NCI-H460 (cell line): ENCODE results near the gene OGFR. TPM values are rescaled to one million over a fixed set of nuclear protein-coding genes. Genes with fewer than 3 reads are reported as not detected.

Source experiments
- DNase-seq: peaks from one replicate; pipeline ENCODE4 v3.0.0-alpha.2; 2016; ENCODE audit warnings: low read depth; ENCODE audit errors: extremely low read depth
- total RNA-seq: library from RNA; depleted of rRNA; stranded (reverse); fragments of >200 nt; shearing (Covaris generic); gene quantifications from 2 replicates; pipeline ENCODE4 v1.2.3, GENCODE V29; 2014

OGFR gene
- total RNA-seq, 1 experiment from 2014 or later = 32.6 TPM

DNA sequence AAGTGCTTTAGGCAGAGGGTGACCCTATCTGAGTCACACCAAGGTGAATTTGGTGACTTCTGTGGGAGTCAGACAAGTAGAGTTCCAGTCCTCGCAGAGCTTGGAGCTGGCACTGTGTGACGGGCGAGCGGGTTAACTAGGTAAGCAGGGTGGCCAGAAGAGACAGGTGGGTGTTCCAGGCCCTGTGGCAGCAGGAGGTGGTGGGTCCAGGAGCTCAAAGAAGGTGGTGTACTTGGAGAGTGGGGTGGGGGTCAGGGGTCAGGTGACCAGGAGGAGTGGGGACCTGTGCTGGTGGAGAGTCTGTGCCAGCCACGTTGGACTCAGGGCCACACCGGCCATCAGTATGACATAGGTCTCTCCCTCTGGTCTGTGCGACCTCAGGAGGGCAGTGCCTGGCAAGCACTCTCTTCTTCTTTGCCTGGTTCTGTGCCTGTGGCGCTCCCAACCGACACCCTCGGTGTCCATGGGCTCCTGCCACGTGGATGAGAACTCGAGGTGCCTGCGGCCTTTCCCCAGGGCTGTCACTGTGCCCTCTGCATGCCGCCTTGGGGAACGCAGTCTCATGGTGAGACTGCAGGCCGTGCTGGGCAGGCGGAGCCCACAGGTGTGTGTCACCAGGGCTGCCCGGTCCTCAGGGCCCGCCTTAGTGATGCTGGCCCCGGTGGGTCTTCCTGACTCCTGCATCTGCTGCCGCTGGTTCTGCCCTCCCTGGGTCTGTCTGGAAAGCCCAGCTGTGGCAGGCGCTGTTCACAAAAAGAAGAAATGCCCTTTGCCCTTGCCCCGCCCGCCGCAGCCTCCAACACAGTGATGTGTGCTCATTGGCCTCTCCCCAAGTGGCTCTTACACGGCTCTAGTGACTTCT is 6.7 kb upstream of the OGFR start:
- DNase-seq = no peak

DNA sequence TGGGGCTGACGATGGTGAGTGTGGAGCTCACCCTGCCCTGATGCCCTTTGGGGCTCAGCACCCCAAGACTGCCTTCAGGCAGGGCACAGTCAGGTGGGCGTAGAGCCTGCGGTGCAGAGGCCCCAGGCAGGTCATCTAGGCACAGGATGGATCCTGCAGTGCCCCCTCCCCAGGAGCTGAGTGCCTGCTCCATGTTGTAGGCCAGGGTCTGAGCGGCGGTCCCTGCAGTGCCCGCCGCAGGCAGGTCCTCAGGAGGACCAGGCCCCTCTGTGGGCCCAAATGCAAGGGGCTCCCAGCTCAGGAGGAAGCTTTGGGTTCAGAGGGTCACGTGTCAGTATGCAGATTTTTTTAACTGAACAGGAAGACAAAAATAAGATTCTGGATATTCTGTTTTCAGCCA is 5.6 kb upstream of the OGFR start:
- no peak for DNase-seq

DNA sequence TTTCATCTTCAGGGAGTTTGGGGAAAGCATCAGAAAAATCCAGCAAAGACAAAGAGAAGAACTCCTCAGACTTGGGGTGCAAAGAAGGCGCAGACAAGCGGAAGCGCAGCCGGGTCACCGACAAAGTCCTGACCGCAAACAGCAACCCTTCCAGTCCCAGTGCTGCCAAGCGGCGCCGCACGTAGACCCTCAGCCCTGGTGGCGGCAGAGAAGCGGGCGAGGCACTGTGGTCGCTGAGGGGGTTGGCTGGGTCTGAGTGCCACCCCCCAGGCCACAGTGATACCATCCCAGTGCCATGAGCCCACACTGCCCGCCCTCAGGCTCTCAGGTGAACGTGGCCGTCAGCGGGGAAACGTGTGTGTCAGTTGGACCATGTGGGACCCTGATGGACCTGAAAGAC is 5.2 kb upstream of the OGFR start:
- no peak for DNase-seq

DNA sequence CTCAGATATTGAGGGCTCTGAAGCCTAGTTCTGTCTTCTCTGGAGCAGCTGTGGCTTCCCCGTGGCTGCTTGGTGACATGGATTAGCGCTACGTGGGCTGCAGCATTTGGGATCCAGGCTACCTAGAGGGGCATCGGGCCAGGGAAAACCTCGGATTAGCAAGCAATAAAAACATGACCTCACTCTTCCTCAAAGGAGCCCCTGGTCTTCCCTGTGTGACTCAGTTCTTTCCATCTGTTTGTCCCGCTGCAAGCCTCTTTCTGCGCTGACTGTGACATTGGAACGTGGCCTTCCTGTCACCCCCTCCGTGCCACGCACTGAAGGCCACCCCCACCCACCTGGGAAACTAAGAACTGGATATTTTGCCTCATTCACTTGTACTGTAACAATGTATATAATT is 4.8 kb upstream of the OGFR start:
- no peak for DNase-seq

DNA sequence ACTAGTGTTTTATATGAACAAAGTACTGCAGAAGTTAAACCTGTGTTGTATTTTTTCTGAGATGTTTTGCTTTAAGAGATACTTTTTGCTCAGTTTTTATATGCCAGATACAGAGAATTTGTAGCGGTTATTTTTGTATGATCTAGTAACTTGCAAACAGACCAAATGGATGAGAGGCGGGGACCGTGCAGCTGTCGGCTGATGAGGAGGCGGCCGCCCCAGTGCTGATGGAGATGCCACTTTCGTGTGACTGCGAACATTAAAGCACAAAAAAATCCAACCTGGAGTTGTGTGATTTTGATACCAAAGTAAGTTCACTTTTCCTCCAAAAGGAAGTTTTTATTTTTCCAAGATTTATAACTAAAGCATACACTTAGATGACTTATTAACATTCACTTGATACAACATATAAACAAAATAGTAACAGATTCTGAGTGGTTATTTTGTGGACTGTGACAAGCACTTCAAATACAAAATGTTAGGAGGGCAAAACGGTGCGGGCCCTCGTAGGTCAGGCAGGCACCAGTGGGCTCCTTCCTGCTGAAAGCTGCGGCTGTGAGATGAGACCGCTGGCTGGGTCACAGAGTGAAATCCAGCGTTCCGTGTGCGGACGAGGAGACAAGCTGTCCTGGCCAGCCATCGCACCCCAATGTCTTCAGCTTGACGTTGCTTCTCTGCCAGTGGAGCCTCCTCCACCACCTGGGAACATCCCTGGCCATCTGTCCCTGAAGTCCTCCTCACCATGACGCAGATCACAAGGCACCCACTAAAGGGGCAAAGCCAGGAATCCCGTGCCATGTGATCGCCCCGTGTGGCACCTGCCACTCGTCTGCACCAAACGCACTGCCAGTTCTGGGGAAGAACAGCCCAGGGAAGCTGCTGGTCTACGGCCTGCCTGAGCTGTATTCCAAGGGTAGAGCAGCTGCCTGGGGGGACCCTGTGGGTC is 4.0 kb upstream of the OGFR start:
- DNase-seq = no peak

DNA sequence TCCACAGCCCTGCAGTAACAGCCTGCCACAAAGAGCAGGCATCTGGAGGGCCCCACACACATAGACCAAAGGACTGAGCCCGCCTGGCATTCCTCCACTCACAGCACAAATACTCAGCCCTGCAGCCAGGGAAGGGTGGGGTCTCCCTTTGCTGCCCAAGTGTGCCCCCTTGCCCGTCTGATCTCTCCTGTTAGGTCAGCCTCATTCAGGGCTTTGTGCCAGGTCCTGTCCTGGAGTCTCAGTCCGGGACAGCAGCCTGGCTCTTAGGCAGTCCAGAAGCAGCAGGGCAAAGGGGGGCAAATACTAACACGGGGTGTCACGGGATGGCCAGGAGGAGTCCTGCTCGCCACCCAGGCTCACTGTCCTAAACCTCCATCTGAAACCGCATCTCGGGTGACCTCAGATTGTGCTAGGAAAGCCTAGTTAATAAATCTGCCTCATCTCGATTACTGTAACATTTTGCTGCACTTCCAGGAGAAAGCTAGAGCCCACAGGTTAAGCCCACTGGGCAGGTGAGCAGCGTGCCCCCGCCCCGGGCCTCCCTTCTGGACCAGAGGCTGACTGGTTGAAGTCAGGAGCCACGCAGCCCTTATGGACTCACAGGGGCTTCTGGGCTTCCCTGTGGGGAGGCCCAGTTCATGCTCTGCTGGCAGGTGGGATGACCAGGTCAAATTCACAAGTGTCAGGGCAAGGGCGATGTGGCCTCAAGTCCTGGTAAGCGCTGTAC is 3.2 kb upstream of the OGFR start:
- DNase-seq = no peak

DNA sequence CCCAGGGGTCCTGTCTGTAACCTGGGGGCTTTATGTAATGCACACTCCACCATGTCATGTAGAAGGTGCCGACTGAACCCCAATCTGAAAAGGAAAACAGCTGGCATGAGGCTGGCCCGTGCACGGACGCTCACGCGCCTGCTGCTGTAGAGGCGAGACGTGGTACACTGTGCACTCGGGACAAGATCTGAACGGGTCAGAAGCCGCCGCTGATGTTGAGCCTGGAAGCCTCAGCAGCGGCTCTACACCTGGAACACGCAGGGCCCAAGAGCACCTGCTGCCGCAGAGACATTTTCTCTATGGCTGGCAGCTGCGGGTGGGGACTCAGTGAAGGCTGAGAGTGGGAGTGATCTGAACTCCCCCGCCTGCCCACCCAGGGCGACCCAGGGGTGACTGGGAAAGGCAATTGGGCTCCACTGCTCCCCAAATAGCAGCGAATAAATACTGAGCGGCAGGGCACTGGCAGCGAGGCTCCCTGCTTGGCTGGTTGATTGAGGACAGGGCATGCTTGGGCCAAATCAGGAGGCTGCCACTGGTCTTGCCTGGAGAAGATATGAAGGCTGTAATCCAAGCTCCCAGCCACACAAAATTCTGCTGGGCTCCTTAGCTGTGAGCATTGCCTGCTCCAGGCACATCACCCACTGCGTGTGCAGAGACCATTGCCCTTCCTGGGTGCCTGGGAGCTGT is 2.5 kb upstream of the OGFR start:
- no peak for DNase-seq

DNA sequence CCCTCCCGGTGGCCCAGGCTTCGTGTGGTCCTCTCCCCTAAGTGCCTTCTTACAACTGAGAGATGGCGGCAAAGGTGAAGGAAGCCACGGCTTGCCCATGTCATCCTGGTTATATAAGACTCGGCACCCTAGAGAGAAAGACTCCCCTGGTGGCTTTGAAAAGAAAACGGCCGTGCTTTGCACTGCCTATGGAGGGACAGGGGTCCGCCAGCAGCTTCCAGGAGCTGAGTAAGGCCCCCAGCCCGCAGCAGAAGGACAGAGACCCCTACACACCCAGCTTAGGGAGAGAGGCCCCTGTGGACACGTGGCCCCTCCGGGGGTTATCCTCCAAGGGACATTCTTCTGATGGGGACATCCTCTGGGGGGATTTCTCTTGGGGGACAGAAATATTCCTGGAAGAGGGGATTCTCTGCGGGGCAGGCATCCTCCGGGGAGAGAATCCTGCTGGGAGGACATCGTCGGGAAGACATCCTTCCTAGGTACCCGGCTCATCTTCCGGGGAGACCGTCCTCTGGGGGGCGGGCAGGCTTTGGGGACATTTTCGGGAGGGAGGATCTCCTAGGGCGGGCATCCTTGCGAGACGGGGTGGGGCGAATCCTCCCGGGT is 511 bp upstream of the OGFR start:
- no peak for DNase-seq

DNA sequence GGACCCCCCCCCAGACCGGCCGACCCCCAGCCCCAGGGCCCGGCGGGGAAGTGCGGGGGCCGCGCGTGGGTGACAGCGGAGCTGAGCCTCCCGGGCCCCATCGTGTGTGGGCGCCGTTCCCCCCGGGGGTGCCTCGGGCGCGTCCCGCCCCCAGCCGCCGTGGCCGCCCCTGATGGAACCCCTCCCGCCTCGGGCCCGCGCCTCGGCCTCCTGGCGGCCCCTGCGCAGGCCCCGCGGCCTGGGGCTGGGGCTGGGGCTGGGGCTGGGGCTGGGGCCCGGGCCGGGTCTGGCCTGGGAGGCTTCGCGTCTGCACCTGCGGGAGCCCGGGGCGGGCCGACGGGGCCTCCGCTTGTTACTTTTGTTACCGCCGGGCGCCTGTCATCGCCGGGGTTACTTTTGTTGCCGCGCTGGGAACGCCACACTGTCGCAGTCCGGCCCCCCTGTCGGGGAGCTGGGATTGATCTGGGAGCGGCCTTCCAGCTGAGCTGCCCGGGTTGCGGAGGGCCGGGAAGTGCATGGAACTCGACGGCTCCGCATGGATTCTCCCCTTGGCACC is 598 bp downstream of the OGFR start:
- DNase-seq = no peak

DNA sequence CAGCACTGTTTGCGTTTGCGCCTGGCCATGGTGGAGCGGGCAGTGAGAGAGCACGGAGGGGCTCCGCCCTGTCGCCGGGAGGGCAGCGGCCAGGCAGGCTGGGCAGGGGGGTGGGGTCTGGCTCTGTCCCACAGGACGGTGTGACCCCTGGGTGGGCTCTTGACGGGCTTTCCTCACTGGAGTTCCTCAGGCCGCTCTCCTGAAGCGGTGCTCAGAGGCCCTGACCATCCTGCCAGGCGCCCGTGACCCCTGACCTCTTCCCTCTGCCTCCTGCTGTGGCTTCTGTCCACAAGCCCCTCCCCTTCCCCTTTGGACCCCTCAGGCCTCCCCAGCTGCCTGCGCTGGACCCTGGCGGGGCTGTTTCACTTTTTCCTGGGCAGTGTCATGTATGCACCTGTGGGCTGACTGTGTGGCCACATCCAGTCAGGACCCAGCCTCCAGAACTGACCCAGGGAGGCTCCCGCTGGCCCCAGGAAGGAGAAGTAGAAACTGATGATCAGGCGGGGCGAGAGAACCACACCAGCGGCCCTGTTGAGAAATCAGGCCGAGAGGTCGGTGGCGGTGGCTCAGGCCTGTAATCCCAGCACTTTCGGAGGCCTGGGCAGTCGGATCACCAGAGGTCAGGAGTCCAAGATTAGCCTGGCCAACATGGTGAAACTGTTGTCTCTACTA is 1.2 kb downstream of the OGFR start:
- no peak for DNase-seq

DNA sequence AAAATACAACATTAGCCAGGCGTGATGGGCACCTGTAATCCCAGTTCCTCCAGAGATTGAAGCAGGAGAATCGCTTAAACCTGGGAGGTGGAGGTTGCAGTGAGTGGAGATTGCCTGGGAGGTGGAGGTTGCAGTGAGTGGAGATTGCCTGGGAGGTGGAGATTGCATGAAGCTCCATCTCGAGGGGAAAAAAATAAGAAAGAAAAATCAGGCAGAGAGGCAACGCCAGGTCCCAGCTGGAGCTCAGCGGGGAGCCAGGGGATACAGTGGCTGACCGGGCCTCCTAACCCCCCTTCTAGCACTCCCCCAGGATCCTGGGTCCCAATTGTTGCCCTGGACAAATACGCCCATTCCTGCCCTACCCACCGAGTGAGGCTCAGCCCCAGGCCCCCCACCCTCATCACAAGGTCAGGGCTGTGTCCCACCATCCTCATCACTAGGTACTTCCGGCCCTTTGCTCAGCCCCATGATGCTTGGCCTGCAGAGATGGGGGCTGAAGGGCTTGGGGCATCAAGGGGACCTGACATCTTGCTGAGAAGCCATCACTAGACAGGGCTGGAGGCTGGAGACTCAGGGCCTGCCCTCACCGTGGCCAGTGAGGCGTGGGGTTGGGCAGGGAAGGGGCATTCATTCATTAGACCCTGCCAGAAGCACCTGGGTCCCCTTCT is 1.9 kb downstream of the OGFR start:
- DNase-seq = no peak

DNA sequence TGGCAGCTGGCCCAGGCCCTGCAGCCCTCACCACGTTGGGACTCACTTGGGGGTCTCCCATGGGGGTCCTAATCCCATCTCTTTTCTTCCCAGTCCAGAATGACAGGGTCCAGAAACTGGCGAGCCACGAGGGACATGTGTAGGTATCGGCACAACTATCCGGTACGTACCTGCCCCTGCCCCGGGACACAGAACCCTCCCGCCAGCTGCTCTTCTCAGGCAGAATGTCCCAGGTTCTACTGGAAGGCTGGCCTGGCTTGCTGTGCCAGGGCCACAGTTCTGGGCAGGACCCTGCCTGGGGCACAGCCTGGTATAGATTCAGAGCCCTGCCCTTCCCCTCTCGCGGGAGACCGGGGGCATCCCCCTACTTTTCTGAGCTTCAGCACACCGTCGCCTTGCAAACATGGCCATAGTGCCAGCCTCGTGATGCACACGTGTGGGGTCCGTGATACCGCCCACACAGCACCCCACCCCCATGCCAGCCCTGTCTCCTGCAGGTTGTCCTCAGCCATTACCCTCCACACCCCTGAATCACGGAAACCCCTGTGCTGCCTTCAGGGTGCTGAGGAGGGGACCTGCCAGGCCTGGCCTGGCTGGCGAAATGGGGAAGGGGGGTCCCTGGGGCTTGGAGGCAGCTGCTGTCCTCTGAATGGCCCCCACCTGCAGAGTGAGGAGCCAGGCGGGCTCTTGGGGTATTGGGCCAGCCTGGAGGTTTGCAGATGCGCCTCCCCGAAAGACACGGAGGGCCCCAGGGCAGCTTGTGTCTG is 3.0 kb downstream of the OGFR start:
- no peak for DNase-seq

DNA sequence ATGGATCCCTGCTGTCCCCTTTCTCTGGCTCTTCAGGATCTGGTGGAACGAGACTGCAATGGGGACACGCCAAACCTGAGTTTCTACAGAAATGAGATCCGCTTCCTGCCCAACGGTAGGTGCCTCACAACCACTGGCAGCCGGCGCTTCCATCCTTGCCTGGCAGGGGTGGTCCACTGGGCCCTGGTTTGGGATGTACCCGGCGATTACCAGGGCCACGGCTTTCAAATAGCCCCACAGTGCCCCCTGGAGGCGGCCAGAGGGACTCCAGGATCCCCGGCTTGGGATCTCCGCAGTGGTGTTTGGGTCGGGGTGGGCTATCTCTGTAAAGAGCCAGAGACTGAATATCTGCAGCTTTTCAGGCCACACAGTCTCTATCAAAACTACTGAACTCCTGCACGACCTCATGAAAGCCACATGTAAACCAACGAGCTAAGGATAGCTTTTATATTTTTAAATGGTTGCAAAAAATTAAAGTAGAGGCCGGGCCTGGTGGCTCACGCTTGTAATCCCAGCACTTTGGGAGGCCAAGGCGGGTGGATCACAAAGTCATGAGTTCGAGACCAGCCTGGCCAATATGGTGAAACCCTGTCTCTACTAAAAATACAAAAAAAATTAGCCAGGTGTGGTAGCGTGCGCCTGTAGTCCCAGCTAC is 3.7 kb downstream of the OGFR start:
- DNase-seq = peak; percentile 56

DNA sequence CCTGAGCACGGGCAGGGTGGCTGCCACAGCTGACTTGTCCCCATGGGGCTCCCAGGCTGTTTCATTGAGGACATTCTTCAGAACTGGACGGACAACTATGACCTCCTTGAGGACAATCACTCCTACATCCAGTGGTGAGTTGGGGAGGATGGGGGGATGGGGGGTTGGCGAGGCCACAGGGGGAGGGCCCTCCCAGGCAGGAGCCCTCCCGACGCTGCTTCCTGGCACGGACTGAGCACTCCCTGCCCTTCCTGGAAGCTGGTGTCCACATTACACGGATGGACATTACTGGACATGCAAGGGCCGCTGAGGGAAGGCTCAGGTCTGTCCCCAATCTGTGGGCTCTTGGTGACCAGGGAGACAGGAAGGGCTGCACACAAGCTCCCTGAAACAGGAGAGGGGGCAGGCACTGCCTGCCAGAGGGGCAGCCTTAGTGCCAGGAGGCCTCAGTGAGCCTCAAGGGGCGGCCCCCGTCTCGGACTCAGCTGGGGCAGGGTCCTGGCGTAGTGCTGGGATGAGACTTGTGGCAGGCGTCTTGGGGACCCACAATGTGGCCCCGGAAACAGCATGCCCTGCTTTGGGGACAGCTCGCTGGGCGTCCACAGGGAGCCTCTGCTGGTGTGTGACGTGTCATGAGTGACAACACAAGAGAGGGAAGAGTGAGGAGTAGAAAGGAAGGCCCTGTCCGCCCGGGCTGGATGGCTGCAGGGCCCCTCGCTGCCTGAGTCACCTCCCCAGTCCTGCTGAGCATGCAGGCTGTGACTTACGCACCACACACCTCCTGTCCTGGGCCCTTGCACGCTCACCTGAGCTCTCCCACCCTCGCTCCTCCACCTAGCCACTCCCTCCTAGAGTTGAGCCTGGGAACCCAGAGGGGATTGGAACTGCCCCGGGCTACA is 5.1 kb downstream of the OGFR start:
- no peak for DNase-seq

DNA sequence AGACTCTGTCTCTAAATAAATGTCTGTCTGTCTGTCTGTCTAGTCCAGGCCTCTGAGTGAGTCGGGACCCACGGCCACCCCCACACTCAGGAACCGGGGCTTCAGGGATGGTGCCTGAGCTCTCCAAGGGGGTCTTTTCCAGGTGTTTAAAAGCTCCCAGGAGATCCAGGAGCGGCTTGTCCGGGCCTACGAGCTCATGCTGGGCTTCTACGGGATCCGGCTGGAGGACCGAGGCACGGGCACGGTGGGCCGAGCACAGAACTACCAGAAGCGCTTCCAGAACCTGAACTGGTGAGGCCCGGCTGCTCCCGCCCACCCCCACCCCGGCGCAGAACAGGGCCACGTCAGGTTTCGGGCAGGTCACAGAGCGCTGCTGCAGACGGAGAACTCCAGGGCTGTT is 6.7 kb downstream of the OGFR start:
- no peak for DNase-seq

DNA sequence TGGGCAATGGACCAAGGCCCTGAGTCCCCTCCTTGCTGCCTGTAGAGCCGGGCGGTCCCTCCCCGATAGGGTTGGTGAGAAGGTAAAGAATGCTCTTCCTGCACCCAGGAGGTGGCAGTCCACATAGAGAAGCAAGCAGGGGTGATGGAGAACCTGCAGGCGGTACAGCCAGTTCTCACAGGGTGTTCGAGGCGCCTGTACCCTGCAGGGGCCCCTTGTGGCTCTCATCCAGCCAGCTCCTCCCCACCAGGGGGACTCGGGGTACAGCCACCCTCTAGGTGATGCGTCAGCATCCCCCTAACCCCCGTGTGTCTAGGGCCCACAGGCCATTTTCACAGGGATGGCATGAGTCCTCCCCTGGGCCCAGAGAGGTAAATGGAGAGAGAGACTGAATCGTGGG is 7.1 kb downstream of the OGFR start:
- no peak for DNase-seq
